DND-41 (cell line): ENCODE data around the gene ATP4B.

Experiments used
- ATAC-seq: fragments of 200-7000 bp; cut with Tn5 transposase; 3 replicates; pipeline ENCODE4 v1.9.1; 2021; ENCODE audit warnings: low read depth; ENCODE audit not compliant: insufficient read depth
- DNase-seq: peaks from one replicate; pipeline ENCODE4 v3.0.0-alpha.2; 2020
- H2AFZ ChIP-seq: 2 replicates; pipeline ENCODE4 v1.6.0; 2012; ENCODE audit warnings: low read depth, low read length
- H3K27ac ChIP-seq: 2 replicates; pipeline ENCODE4 v1.5.1; 2012; ENCODE audit warnings: low read length, inconsistent platforms
- H3K27me3 ChIP-seq: fragments of 200-600 bp; sonication (generic); 2 replicates; pipeline ENCODE4 v1.6.0; 2012; ENCODE audit warnings: low read length, mild to moderate bottlenecking, inconsistent platforms; ENCODE audit not compliant: insufficient read depth, poor library complexity
- H3K36me3 ChIP-seq: 2 replicates; pipeline ENCODE4 v1.5.1; 2012; ENCODE audit warnings: low read length, inconsistent platforms; ENCODE audit not compliant: insufficient read depth
- H3K4me1 ChIP-seq: 2 replicates; pipeline ENCODE4 v1.5.1; 2012; ENCODE audit warnings: mild to moderate bottlenecking, low read length; ENCODE audit not compliant: insufficient read depth
- H3K4me2 ChIP-seq: 2 replicates; pipeline ENCODE4 v1.6.0; 2012; ENCODE audit warnings: mild to moderate bottlenecking, moderate library complexity, low read length, inconsistent platforms; ENCODE audit not compliant: insufficient read depth
- H3K4me3 ChIP-seq, 2 experiments: fragments of 200-600 bp in 1 of 2; shearing (Covaris generic) in 1 of 2; 2 replicates each; pipeline ENCODE4 v1.5.1; 2012 to 2016; ENCODE audit warnings: inconsistent platforms in 2 of 2, low read length in 2 of 2, mild to moderate bottlenecking in 2 of 2, low read depth in 1 of 2, moderate library complexity in 1 of 2
- H3K79me2 ChIP-seq: 2 replicates; pipeline ENCODE4 v1.6.0; 2012; ENCODE audit warnings: low read length, inconsistent platforms; ENCODE audit not compliant: insufficient read depth
- H3K9ac ChIP-seq: 2 replicates; pipeline ENCODE4 v1.6.0; 2012; ENCODE audit warnings: low read depth, mild to moderate bottlenecking, inconsistent platforms, low read length, moderate library complexity
- H3K9me3 ChIP-seq: 2 replicates; pipeline ENCODE4 v1.5.1; 2012; ENCODE audit warnings: low read length, moderate library complexity, mild to moderate bottlenecking, inconsistent platforms; ENCODE audit not compliant: insufficient read depth, severe bottlenecking
- H4K20me1 ChIP-seq: 2 replicates; pipeline ENCODE4 v1.6.0; 2012; ENCODE audit warnings: low read length; ENCODE audit not compliant: insufficient read depth
- EZH2 ChIP-seq: IDR thresholded peaks from 3 replicates; pipeline ENCODE4 v1.6.1; 2012; ENCODE audit warnings: borderline replicate concordance, low read depth, mild to moderate bottlenecking, moderate library complexity, low read length, inconsistent platforms; ENCODE audit not compliant: severe bottlenecking
- TF ChIP-seq, protein P1 (sequence below): IDR thresholded peaks from 2 replicates; pipeline ENCODE4 v1.5.1; 2012; ENCODE audit warnings: borderline replicate concordance, low read length, moderate library complexity, mild to moderate bottlenecking; ENCODE audit not compliant: poor library complexity, severe bottlenecking; ENCODE audit errors: extremely low read depth

The ATP4B gene

DNA sequence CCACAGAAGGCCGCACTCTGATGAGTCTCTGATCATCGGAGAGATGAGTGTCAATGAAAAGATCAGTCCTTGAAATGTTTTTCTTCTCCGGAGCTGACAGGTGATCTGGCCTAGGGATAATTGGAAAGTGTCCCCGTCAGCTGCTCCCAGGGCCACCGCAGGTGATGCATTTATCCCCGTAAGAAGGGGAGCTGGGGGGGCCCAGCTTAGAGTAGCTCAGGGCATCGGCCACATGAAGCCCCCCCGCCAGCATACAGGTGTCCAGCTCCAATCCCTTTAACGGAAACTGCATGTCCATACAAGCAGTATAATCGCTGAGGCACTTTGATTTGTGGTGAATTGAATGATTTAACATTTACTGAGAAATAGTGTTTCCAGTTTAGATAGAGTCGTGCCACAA is 27.7 kb downstream of the ATP4B start:
- Histone ChIP-seq H3K4me1 (no peaks in the 10 kb centered on the region), H4K20me1 (peaks cover 96% of the 10 kb centered on the region), H3K36me3 (peaks cover 93% of the 10 kb centered on the region), H3K9ac (no peak overlapping the region), H3K4me2 (no peak overlapping the region), H3K27me3 (no peaks in the 10 kb centered on the region), H3K4me3 (no peak overlapping the region), H3K9me3 (no peaks in the 10 kb centered on the region), H3K79me2 (peaks cover 68% of the 10 kb centered on the region), H2AFZ (no peak overlapping the region), H3K27ac (no peak overlapping the region)
- DNase-seq (no peak), ATAC-seq (no peak)
- TF ChIP-seq EZH2: no peak
- TF ChIP-seq, protein P1, sequence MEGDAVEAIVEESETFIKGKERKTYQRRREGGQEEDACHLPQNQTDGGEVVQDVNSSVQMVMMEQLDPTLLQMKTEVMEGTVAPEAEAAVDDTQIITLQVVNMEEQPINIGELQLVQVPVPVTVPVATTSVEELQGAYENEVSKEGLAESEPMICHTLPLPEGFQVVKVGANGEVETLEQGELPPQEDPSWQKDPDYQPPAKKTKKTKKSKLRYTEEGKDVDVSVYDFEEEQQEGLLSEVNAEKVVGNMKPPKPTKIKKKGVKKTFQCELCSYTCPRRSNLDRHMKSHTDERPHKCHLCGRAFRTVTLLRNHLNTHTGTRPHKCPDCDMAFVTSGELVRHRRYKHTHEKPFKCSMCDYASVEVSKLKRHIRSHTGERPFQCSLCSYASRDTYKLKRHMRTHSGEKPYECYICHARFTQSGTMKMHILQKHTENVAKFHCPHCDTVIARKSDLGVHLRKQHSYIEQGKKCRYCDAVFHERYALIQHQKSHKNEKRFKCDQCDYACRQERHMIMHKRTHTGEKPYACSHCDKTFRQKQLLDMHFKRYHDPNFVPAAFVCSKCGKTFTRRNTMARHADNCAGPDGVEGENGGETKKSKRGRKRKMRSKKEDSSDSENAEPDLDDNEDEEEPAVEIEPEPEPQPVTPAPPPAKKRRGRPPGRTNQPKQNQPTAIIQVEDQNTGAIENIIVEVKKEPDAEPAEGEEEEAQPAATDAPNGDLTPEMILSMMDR: no peak

DNA sequence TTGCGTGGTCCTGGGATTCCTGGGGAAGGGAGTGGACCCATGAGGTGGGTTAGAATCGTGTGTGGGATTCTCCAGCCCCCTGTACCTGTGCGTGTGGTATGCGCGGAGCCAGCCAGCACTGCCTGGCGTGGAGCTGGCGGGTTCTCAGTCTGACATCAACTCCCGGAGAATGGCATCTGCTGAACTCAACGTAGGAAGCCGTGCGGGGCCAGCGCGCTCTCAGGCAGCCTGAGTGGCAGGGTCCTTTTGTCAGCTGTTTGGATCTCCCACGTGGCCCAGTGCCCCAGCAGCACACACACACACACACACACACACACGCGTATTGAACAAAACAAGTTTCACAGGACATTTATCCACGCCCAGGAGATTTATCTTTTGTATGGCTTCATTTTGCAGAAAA is 28.1 kb downstream of the ATP4B start:
- Histone ChIP-seq H3K79me2 (peaks cover 72% of the 10 kb centered on the region), H3K27ac (no peak overlapping the region), H3K36me3 (peaks cover 93% of the 10 kb centered on the region), H3K4me2 (no peak overlapping the region), H3K4me3 (no peak overlapping the region), H4K20me1 (peaks cover 96% of the 10 kb centered on the region), H3K9me3 (no peaks in the 10 kb centered on the region), H3K27me3 (no peaks in the 10 kb centered on the region), H3K9ac (no peak overlapping the region), H3K4me1 (no peaks in the 10 kb centered on the region), H2AFZ (no peak overlapping the region)
- DNase-seq (no peak), ATAC-seq (no peak)
- TF ChIP-seq EZH2: no peak
- TF ChIP-seq, protein P1: no peak

DNA sequence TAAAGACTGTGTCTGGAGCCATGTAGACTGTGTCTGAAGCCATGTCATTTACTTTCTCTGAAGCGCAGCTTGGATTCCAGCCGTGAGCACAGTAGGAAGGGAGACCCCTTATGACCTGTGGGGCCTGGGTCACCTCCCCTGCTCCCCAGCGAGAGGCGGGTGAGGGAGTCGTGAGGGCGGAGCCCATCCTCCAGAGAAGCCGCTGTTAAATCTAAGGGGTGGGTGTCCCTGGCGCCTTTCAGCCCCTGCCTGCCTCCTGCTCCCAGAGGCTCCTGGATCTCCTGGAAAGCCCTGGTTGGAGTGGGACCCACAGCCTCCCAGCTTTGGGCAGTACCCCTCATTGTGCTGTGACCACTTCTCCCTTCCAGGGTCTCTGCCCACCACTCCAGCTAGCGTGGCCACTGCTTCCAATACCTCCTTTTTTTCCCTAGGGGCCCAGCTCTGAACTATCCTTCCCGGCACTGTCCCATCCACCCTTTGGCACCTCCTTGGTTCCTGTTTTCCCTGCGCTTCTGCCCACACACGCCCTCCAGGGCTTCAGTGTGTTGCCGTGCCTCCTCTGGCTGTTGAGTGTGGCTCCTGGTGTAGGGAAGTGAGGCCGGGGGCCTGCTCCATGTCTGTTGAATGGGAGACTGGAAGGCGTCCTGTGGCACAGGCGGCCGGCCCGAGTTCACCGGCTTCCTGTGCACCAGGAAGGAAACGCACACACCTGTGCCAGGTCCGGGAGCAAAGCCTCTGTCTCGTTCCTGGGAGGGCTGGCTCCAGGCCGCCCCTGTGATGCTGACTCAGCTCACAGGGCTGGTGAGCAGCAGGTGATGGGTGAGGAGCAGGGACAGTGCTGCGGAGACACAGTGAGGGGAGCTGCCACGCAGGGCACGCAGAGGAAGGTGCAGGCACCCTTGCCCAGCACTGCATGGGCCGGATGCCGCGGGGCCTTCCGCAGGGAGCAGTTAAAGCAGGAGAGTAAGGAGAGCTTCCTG is 29.4 kb downstream of the ATP4B start:
- H3K9me3 ChIP-seq: no peaks in the 10 kb centered on the region
- no peak for DNase-seq
- no peak for TF ChIP-seq EZH2
- TF ChIP-seq, protein P1: no peak
- no peak overlapping the region for H2AFZ ChIP-seq
- H3K4me3 ChIP-seq: no peak overlapping the region
- peaks cover 93% of the 10 kb centered on the region for H3K36me3 ChIP-seq
- H3K79me2 ChIP-seq: peaks cover 85% of the 10 kb centered on the region
- H3K4me2 ChIP-seq: no peak overlapping the region
- peaks cover 97% of the 10 kb centered on the region for H4K20me1 ChIP-seq
- H3K4me1 ChIP-seq: no peaks in the 10 kb centered on the region
- no peak for ATAC-seq
- H3K9ac ChIP-seq: no peak overlapping the region
- H3K27me3 ChIP-seq: no peaks in the 10 kb centered on the region
- no peak overlapping the region for H3K27ac ChIP-seq
